HL-60 (cell line): ENCODE results near the gene RNF220.

Experiments
- POLR2AphosphoS5 ChIP-seq: IDR thresholded peaks from 2 replicates; pipeline ENCODE4 v1.6.1; 2012; ENCODE audit warnings: low read depth
- SPI1 ChIP-seq: IDR thresholded peaks from 2 replicates; pipeline ENCODE4 v1.6.1; 2012; ENCODE audit warnings: low read depth, mild to moderate bottlenecking, borderline replicate concordance
- TF ChIP-seq, protein P1 (sequence below): IDR thresholded peaks from one replicate; pipeline ENCODE4 v1.5.1; 2011; ENCODE audit warnings: low read length, control low read depth, inconsistent platforms; ENCODE audit not compliant: insufficient read depth

DNA sequence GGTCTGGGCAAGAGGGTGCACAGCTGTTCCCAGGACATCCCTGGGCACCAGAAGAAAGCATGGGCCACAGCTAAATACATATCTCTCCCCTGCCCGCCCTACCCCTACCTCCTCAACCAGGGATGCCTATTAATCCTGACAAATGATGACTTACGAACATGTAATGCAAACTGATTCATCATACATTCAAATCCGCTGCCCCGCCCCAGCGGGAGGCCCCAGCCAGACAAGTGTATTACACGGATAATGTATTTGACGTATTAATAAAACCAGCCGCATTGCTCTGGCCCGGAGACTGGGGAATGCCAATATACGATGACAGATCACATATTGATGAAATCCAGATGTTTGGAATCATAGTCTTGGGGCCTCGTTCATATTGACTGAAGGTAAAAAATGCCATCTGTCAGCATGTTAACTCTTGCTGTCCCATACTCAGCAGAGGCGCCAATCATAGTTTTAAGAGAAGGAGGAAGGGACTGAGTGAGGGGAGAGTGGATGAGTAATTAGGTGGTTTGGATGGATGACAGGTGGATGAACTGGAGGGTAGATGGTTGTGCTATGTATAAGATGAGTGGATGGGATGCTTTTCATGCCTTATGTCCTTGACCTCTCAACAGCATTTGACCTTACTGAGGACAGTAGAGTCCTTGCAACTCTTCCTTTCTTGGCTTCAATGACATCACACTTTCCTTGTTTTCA lies 201.0 kb downstream of the RNF220 start:
- TF ChIP-seq, protein P1, sequence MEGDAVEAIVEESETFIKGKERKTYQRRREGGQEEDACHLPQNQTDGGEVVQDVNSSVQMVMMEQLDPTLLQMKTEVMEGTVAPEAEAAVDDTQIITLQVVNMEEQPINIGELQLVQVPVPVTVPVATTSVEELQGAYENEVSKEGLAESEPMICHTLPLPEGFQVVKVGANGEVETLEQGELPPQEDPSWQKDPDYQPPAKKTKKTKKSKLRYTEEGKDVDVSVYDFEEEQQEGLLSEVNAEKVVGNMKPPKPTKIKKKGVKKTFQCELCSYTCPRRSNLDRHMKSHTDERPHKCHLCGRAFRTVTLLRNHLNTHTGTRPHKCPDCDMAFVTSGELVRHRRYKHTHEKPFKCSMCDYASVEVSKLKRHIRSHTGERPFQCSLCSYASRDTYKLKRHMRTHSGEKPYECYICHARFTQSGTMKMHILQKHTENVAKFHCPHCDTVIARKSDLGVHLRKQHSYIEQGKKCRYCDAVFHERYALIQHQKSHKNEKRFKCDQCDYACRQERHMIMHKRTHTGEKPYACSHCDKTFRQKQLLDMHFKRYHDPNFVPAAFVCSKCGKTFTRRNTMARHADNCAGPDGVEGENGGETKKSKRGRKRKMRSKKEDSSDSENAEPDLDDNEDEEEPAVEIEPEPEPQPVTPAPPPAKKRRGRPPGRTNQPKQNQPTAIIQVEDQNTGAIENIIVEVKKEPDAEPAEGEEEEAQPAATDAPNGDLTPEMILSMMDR = no peak
- TF ChIP-seq SPI1 = no peak
- TF ChIP-seq POLR2AphosphoS5 = no peak
